Measurements from ENCODE around the gene PEMT.

- TF ChIP-seq, protein P1, sequence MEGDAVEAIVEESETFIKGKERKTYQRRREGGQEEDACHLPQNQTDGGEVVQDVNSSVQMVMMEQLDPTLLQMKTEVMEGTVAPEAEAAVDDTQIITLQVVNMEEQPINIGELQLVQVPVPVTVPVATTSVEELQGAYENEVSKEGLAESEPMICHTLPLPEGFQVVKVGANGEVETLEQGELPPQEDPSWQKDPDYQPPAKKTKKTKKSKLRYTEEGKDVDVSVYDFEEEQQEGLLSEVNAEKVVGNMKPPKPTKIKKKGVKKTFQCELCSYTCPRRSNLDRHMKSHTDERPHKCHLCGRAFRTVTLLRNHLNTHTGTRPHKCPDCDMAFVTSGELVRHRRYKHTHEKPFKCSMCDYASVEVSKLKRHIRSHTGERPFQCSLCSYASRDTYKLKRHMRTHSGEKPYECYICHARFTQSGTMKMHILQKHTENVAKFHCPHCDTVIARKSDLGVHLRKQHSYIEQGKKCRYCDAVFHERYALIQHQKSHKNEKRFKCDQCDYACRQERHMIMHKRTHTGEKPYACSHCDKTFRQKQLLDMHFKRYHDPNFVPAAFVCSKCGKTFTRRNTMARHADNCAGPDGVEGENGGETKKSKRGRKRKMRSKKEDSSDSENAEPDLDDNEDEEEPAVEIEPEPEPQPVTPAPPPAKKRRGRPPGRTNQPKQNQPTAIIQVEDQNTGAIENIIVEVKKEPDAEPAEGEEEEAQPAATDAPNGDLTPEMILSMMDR (IDR thresholded peaks at IDR 0.05; ENCODE audit: low read length), result no peak
- no peak for TF ChIP-seq EZH2phosphoT487 (IDR thresholded peaks at IDR 0.05; ENCODE audit: low read length)
Observed at GRCh38 chr17:17546399-17547185, 44.9 kb downstream of the PEMT start.

Data from MM.1S (cell line).